Stimulated activated CD4-positive, alpha-beta T cell treated with anti-CD3 and anti-CD28 coated beads, Interleukin-2, amount 100 ng/mL, for 4 hours (primary cell): ENCODE results near the gene SLC12A7.
A peak's percentile ranks its signal among the peaks of the same experiment; 100 is the strongest.
"Not testable (repeated sequence)": the region's sequence is repeated elsewhere in the genome, so short reads cannot be mapped to it uniquely, and the experiment has no call there.

Experiments
- DNase-seq: peaks from one replicate; pipeline ENCODE4 v3.0.0-alpha.2; 2020; ENCODE audit warnings: low read depth

Gene SLC12A7

DNA sequence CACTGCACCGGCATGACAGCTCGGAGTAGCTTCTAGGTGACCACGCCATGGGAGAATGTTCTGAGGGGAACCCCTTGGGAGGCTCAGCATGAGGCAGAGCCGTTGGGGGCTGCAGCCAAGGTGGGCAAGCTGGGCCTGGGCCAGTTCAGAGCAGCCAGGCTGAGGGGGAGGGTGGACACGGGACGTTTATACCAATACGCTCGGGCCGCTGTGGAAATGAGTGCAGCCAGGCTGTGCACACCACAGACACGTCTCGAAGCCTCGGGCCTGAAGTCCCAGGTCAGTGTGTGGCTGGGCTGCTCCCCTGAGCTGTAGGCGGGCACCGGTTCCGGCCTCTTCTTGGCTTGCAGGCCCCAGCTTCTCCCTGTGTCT is 28.9 kb upstream of the SLC12A7 start:
- no peak for DNase-seq

DNA sequence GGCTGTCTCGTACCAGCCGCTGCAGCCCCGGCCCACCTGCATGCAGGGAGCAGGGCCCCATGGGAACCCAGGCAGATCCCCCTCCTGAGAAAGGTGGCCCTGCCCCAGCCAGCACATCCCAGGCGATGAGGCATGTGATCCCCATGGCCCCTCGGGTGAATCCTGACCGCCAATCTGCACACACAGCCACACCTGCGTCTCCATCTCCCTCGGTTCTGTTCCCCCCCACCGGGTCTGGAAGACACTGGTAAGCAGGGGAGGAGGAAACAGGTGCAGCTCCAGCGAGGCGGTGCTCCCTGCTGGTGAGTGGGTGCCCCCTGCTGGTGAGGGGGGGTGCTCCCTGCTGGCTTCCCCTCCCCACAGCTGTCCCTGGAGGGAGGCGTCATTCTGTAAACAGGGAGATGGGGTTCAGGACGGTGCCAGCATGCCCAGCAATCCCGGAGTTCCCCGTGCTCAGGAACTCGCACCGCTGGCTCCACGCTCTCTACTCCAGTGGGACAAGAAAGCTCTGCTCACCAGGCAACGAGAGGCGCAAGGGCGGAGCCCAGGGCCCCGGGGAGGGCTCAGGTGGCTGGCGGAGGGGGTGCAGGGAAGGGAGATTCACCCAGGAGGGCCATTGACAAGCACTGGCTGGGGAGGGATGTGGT is 28.4 kb upstream of the SLC12A7 start:
- DNase-seq = peak; percentile 75

DNA sequence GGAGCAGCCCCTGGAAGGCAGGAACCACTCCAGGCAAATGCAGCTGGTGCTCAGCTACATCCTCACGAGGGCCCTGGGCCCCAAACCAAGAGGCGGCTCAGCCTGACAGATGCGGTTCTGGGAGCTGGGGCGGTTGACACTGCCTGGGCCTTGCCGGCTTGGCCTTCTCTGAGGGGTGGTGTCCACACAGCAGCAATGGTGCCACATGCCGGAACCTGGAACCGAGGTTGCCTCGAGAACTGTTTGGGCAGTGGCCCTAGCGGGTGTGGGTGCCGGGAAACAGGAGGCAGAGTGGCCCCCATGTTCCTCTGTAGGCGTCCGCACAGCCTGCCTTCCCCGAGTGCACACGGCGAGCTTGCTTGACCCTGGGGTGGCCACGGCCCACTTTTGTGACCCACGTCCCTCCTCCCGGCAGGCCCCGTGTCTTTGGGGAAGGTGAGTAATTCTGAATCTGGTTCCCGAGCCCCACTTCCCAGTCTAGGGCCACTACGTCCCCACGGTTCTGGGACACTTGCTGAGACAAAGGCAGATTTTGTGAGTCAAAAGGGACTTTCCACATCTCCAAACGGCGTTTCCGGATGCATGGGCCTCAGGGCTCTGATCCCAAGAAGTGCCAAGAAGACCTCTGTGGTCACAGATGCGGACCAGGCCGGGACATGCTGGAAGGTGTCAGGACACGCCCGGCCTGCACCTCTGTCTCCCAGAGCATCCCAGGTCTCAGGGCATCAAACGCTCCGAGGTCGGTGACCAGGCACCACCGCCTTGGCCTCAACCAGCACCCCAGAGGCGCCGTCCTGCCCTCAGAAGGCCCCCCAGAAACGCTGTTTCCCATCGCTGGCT is 27.7 kb upstream of the SLC12A7 start:
- no peak for DNase-seq

DNA sequence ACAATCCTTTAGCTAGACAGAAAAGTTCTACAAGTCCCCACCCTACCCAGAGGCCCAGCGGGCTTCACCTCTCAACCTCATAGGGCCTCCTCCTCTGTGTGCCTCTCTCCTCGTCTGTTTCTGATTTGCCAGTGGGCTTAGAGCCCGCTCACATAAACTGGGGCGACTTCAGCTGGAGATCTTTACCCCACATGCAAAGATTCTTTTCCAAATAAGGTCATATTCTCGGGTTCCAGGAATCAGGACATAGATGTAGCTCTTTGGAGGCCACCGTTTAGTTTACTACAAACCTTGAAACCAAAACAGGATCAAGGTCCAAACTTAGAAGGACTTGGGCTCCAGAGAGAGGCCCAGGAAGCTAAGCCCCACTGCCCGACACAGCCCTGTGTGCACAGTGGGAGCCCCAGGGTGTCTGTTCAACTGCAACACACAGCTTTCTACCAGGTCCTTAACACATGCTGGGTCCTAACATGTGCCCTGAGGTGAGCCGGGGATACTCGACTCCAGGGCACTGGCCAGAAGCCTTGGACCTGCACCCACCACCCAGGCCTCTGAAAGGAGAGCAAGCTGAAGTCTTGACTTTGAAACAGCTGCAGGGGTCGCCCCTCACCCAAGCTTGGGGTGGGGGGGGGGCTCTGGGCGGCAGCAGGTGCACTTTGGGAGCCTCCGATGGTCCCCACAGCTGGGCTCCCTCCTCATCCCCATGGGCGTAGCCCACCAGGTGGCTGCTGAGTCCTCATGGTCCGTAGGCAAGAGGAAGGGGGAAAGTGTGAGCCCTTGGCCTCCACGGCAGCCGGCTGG is 26.8 kb upstream of the SLC12A7 start:
- no peak for DNase-seq

DNA sequence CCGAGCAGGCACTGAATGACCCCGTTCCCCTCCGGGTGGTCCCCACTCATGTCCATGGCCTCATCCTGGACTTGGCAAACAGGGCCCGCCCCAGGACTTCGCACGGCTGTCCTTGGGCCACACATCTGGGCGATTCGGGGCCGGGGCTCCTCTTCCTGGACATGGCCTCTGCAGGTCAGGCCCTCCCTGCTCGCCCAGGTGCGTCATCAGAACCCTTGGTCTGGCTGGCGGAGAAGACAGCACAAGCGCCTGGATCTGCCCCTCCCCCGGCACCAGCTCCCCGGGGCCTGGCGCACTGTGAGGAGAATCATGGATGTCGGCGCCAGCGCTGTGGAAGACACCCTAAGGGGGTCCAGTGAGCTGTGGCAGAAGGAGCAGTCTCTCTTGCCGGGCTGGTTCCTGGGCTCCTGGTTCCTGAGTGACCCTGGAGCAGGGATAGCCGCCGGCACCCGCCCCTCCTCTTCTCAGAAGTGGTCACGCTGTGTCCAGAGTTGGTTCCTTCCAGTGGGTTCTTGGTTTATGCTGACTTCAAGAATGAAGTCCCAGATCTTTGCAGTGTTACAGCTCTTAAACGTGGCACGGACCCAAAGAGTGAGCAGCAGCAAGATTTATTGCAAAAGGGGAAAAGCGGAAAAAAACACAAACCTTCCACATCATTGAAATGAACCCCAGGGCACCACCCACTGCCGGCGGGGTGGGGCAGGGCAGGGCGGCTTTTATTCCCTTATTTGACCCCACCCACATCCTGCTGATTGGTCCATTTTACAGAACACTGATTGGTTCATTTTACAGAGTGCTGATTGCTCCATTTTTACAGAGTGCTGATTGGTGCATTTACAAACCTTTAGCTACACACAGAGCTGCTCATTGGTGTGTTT is 25.9 kb upstream of the SLC12A7 start:
- no peak for DNase-seq

DNA sequence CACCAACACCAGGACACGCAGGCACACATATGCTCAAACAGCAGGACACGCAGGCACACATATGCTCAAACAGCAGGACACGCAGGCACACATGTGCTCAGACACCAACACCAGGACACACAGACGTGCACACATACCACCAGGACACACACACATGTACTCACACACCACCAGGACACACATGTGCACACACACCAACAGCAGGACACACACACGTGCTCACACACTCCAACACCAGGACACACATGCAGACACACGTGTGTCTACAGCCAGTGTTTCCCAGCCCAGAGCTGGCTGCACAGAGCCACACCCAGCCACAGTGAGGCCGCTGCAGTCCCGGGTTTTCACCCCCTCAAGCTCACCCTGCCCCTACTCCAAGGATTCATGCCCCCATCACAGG is 25.0 kb upstream of the SLC12A7 start:
- DNase-seq = no peak

DNA sequence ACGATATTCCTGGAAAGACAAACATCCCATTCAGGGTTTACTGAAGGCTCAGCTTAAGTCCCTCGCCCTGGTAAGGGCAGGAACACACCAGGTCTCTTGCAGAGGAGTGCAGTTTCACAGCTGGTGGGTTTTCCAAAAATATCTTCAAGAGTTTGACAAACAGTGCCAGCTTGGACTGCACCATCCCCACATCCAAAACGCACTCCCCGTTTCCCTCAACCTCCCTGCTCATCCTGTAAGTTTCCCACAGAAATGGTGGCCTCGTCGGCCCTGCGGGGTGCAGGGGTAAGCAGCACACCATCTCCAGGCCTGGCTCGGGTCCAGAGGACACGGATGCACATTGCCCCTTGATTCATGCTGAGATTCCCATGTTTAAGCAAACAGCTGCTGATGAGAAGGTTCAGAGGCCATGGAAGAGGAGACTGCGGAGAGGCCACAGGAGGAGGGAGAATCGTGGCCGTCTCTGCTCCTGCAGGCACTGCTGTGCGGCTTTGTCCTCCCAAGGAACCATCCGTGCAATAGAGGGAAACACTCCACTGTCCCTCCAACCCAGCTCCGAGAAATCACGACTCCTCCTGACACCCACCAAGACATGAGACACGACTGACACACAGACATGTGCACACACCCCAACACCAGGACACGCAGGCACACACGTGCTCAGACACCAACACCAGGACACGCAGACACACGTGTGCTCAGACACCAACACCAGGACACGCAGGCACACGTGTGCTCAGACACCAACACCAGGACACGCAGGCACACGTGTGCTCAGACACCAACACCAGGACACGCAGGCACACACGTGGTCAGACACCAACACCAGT is 24.0 kb upstream of the SLC12A7 start:
- no peak for DNase-seq

DNA sequence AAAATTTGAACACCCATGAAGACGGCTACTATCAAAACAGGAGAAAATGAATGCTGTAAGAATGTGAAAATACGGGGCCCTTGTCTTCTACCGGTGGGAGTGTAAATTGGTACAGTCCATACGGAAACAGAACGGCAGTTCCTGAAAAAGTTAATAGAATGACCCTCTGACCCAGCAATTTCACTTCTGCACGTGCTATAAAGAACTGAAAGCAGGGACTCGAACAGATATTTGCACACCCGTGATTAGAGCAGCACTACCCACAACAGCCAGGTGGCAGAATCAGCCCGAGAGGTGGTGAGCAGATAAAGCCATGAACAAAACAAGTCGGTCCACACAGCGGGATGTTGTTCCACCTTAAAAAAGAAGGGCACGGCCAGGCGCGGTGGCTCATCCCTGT is 22.6 kb upstream of the SLC12A7 start:
- DNase-seq = no peak

DNA sequence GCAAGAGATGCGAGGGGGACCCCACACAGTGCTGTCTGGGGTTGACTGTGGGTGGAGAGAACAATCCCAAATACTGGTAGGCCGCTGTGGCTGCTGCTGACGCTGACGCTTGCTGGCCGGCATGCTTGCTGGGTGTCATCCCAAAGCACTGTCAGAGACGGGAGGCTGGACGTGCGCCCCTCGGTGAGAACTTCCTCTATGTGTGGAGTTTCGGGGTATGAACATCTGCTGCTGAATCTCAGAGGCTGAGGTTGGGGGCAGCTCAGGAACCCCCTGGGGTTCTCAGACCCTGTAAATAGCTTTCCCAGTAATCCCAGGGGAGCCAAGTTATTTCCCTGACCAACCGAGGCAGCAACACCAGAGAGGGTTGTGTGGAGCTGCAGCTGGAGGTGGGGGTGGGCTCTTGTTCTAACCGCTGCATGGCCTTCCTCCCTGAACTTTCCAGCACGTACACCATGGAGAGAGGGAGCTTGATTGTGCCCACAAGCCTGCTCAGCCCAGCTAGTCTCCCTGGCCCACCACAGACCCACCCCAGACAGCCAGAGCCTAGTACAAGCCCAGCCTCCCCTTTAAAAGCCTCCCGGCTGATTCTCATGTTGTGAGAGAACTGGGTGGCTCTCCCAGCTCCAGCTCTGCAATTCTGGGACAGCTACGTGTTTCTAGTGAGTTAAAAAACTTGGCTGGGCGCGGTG is 21.8 kb upstream of the SLC12A7 start:
- no peak for DNase-seq

DNA sequence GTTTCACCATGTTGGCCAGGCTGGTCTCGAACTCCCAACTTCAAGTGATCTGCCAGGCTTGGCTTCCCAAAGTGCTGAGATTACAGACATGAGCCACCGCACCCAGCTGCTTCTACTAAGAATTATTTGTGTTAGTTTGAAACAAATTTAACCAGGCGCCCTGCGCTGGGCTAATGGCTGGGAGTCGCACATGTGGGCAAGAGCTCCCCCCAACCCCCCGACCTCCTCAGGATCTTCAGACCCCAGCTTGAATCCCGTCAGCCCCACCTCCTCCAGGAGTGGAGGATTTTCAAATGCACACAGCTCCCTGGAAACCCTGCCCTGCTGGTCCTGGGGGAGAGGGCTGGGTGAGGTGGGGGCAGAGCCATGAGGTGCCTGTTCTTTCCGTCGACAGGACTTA is 21.2 kb upstream of the SLC12A7 start:
- DNase-seq = no peak

DNA sequence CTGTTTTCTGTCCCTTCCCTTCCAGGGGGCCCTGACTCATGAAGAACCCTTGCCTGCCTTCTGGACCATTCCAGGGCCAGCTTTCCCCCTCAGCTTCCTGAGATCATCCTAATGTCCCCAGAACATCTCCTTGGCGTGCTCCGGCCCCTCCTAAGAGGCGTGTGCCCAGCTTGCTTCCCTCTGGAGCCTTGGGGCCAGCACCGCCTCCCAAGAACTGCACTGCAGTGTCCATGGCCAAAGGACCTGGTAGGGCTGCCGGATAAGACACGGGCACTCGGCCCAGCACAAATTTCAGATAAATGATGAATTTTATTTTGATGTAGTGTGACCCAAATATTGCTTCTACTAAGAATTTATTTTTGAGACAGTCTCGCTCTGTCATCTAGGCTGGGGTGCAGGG is 20.7 kb upstream of the SLC12A7 start:
- no peak for DNase-seq

DNA sequence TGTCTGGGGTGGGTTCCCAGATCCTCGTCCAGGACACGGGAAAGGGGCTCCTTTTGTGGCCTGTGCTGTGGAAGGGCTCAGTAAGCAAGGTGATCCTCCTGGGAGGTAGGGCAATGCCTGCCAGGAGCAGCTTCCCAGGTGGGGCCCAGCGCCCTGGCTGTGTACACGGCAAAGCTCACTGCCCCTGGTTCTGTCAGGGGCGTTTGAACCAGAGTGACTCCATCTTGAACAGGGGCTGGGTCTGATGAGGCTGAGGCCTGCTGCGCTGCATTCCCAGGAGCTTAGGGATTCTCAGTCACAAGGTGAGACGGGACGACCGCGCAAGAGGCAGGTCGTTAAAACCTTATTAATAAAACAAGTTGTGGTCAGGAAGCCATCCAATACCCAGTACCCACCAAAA is 19.9 kb upstream of the SLC12A7 start:
- DNase-seq = no peak

DNA sequence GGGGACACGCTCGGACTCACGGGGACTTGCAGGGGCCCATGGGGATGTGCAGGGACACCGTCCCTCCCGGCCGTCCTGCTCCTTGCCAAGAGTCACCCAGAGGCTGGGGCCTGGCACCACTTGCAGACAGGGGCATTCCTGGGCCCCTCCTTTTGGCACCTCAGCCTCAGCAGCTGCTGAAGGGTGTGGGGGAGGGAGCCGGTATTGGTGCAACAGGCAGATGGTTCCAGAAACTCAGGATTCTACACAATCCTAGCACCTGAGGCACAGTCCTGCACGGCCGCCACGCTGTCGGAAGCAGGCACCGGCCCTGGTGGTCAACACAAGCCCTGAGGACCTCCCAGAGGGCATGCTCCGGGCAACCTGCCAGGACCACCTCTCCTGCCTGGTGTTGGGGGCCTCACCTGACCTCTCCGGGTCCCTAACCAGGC is 19.3 kb upstream of the SLC12A7 start:
- DNase-seq = no peak

DNA sequence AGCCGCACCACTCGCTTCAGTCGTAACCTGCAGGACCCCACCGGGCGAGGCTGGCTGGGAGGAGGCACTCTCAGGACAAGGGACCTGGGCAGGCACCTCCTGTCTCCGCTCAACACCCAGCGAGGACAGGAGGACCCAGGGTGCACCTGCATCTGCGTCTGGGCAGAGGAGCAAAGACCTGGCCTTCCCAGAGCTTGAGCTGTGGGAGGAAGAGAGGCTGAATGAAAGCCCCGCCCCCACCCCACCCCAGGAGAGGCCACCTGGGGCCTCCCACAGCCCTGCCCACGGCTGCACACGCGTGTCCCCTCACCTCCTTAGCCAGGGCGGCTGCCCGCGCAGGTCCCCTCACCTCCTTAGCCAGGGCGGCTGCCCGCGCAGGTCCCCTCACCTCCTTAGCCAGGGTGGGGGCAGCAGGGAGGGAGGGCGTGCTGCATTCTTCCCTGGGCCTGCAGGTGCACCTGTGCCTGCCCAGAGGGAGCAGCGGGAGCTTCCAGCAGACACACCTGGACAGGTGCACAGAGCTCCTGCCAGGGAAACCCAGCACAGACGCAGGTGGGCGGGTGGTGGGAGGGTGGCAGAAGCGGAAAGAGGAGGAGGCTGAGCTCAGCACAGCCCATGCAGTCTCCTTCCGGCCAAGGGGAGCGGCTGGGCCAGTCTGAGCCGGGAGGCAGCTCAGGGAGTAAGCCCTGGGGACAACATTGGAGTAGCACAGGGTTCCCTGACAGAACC is 18.5 kb upstream of the SLC12A7 start:
- DNase-seq = no peak

DNA sequence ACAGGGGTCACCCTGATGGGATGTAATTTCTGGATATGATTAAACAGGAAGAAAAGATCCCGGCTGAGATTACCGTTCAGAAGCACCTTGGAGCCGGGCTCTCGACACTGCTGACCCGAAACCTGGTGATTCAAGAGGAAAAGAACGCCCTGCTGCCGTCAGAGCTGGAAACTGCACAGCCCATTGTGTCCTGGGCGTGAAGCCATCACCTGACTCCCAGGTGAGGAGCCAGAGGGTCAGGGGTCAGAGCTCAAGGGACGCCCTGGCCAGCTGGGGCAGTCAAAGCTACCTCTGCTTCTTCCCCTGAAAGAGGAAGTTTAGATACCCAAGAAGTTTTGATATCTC is 17.8 kb upstream of the SLC12A7 start:
- DNase-seq = no peak

DNA sequence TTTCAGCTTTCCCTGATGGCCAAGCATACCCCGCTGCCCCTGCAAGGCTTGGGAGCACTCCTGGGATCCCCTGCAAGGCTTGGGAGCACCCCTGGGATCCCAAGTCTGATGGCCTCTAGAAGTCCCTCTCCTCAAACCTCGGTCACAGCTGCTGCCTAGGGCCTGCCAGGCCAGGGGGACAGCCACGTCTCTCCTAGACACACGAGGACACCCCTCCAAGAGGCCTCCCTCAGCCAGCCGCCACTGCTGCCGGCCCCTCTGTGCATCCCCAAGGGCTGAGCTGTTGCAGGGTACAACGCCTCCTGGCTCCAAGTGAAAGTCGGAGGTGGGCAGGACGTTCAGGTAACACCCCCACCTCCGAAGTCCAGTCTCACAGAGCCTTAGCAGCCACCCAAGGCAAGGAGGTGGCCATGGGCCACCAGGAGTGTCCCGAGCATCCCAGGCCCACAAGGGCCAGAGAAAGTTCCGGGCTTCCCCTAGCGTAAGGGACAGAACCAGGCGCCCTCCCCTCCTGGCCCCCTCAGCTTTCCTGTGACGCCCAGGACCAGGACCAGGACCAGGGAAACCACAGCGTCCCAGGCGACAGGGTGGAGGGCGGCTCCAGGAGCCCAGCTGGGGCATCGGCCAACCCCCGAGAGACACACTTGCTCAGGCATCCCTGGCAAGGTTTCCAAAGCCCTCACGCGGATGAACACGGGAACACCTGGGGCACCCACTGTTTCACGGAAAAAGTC is 17.3 kb upstream of the SLC12A7 start:
- DNase-seq = no peak

DNA sequence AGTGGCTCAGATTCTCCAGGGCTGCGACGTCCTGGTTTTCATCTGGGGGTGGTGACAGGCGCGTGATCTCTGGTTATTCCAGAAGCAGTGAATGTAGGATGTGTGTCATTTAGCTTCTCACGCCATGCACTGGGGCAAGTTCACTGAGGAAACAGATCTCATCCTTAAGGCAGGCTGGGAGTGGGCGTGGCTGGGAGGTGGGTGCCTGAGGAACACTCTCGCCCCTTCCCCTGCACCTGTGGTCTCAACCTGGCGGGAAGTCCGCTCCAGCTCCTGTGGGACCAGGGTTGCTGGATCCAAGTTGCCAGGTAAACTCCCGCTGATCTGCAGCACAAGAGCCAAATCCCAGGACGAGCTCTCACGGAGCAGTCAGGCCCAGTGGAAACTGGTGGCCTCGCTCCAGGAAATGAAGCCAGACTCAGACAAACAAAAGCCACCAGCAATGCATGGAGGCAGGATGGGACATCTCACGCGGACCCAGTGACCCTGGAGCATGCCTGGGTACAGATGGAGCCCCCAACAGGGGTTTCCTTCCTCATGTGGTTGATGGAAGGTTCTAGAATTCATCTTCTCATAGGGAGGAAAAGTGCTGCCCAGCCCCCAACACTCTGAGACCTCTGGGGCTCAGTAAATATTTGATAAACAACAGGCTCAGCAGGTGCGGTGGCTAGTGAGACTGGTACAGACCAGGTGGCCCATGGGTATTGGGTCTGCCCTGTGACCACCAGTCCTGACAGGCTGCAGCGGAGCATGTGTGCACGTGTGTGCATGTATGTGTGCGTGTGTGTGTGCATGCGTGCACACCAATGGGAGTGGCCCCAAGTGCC is 16.3 kb upstream of the SLC12A7 start:
- no peak for DNase-seq

DNA sequence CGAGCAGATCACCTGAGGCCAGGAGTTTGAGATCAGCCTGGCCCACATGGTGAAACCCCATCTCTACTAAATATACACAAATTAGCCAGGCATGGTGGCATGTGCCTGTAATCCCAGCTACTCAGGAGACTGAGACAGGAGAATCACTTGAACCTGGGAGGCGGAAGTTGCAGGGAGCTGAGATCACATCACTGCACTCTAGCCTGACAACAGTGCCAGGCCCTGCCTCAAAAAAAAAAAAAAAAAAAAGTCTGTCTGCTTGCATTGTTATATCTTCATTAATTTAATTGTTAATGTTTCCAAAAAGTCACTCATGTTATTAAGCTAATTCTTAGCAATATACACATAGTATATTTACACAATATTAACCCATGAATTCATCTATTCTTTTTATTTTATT is 13.8 kb upstream of the SLC12A7 start:
- DNase-seq = not testable (repeated sequence)
